ENCODE data around the gene FRYL.

GRCh38 chr4:48718818-48719465, 61.1 kb downstream of the FRYL start:
- TF ChIP-seq CTCF (IDR thresholded peaks at IDR 0.05): no peak
- TF ChIP-seq POLR2A (IDR thresholded peaks at IDR 0.05): no peak

All from adrenal gland (tissue), 5 donors.